GM23338 (cell line): ENCODE data around the gene BAG3. TPM values are rescaled to one million over a fixed set of nuclear protein-coding genes. Genes with fewer than 3 reads are reported as not detected.

ENCODE experiments used
- ATAC-seq: fragments of 200-7000 bp; cut with Tn5 transposase; 3 replicates; pipeline ENCODE4 v1.9.1; 2020
- DNase-seq: peaks from one replicate; pipeline ENCODE4 v3.0.0-alpha.2; 2015; ENCODE audit warnings: low spot score
- H2AFZ ChIP-seq: fragments of 200-600 bp; sonication (generic); 2 replicates; pipeline ENCODE4 v1.8.0; 2016; ENCODE audit warnings: antibody characterized with exemption, mild to moderate bottlenecking, moderate library complexity
- H3F3A ChIP-seq: fragments of 200-600 bp; sonication (generic); replicated peaks from 2 replicates; pipeline ENCODE4 v1.8.0; 2017; ENCODE audit warnings: antibody characterized with exemption, mixed run types, low read depth
- H3K27ac ChIP-seq: fragments of 200-600 bp; sonication (generic); 2 replicates; pipeline ENCODE4 v1.6.1; 2016; ENCODE audit warnings: low read depth
- H3K27me3 ChIP-seq: fragments of 200-600 bp; sonication (generic); 2 replicates; pipeline ENCODE4 v1.8.0; 2016; ENCODE audit warnings: mild to moderate bottlenecking, mixed run types, moderate library complexity; ENCODE audit not compliant: insufficient read depth
- H3K36me3 ChIP-seq: fragments of 200-600 bp; sonication (generic); 2 replicates; pipeline ENCODE4 v1.8.0; 2016; ENCODE audit warnings: mild to moderate bottlenecking; ENCODE audit not compliant: insufficient read depth
- H3K4me1 ChIP-seq: fragments of 200-600 bp; sonication (generic); 2 replicates; pipeline ENCODE4 v1.8.0; 2016; ENCODE audit warnings: mild to moderate bottlenecking, moderate library complexity; ENCODE audit not compliant: insufficient read depth
- H3K4me2 ChIP-seq: fragments of 200-600 bp; sonication (generic); 2 replicates; pipeline ENCODE4 v1.7.1; 2017; ENCODE audit warnings: mixed run types
- H3K4me3 ChIP-seq: fragments of 200-600 bp; sonication (generic); 2 replicates; pipeline ENCODE4 v1.6.1; 2016; ENCODE audit warnings: mixed run types
- H3K79me2 ChIP-seq: fragments of 200-600 bp; sonication (generic); replicated peaks from 2 replicates; pipeline ENCODE4 v1.8.0; 2017; ENCODE audit warnings: mild to moderate bottlenecking; ENCODE audit not compliant: insufficient read depth
- H3K9me2 ChIP-seq: fragments of 200-600 bp; sonication (generic); 2 replicates; pipeline ENCODE4 v1.8.0; 2017; ENCODE audit not compliant: insufficient read depth
- H4K20me1 ChIP-seq: fragments of 200-600 bp; sonication (generic); replicated peaks from 2 replicates; pipeline ENCODE4 v1.8.0; 2017; ENCODE audit warnings: mild to moderate bottlenecking; ENCODE audit not compliant: insufficient read depth
- H3K27ac Mint-ChIP-seq: 2 replicates; pipeline ENCODE4 v1.8.0; 2020; ENCODE audit warnings: inconsistent platforms, mild to moderate bottlenecking, moderate library complexity, mixed read lengths
- H3K27me3 Mint-ChIP-seq: 3 replicates; pipeline ENCODE4 v1.8.0; 2022; ENCODE audit warnings: low read depth, mild to moderate bottlenecking, moderate library complexity, mixed read lengths, inconsistent platforms; ENCODE audit not compliant: insufficient read depth, poor library complexity
- H3K36me3 Mint-ChIP-seq: 3 replicates; pipeline ENCODE4 v1.8.0; 2021; ENCODE audit warnings: low read depth, mild to moderate bottlenecking, inconsistent platforms, moderate library complexity, mixed read lengths
- H3K4me1 Mint-ChIP-seq: 3 replicates; pipeline ENCODE4 v1.8.0; 2020; ENCODE audit warnings: mild to moderate bottlenecking, inconsistent platforms, mixed read lengths
- H3K4me3 Mint-ChIP-seq: 3 replicates; pipeline ENCODE4 v1.8.0; 2021; ENCODE audit warnings: moderate library complexity, mild to moderate bottlenecking, inconsistent platforms, mixed read lengths
- H3K9me3 Mint-ChIP-seq: 3 replicates; pipeline ENCODE4 v1.8.0; 2020; ENCODE audit warnings: moderate library complexity, mild to moderate bottlenecking, inconsistent platforms, mixed read lengths
- CREB1 ChIP-seq: fragments of 250-450 bp; sonication (Bioruptor Pico); IDR thresholded peaks from 2 replicates; pipeline ENCODE4 v1.5.0; 2020; ENCODE audit warnings: low read depth, mild to moderate bottlenecking, moderate library complexity
- EZH2 ChIP-seq: fragments of 200-600 bp; sonication (generic); IDR thresholded peaks from one replicate; pipeline ENCODE4 v1.8.0; 2017; ENCODE audit warnings: antibody characterized with exemption, mild to moderate bottlenecking, low read depth; ENCODE audit not compliant: unreplicated experiment
- EZH2phosphoT487 ChIP-seq: fragments of 200-600 bp; sonication (generic); IDR thresholded peaks from one replicate; pipeline ENCODE4 v1.8.1; 2018; ENCODE audit warnings: antibody characterized with exemption; ENCODE audit not compliant: unreplicated experiment
- JUNB ChIP-seq: IDR thresholded peaks from one replicate; pipeline ENCODE4 v1.6.1; 2016; ENCODE audit warnings: antibody characterized with exemption; ENCODE audit not compliant: unreplicated experiment
- NANOG ChIP-seq: IDR thresholded peaks from 2 replicates; pipeline ENCODE4 v1.6.1; 2016; ENCODE audit warnings: antibody characterized with exemption, borderline replicate concordance
- POLR2AphosphoS5 ChIP-seq: IDR thresholded peaks from 2 replicates; pipeline ENCODE4 v1.6.1; 2016; ENCODE audit warnings: antibody characterized with exemption, low read depth
- ZNF114 ChIP-seq: fragments of 250-450 bp; sonication (Bioruptor Pico); IDR thresholded peaks from 2 replicates; pipeline ENCODE4 v1.5.0; 2020; ENCODE audit warnings: mild to moderate bottlenecking, moderate library complexity
- ZNF331 ChIP-seq: fragments of 250-450 bp; sonication (Bioruptor Pico); IDR thresholded peaks from 2 replicates; pipeline ENCODE4 v1.5.0; 2020; ENCODE audit warnings: low read depth, mild to moderate bottlenecking, moderate library complexity
- polyA plus RNA-seq: library from polyadenylated mRNA; unstranded; fragments of >200 nt; fragmentation: Nextera tagmentation; extraction: Ambion mirVana; gene quantifications from 2 replicates; pipeline ENCODE4 v1.2.1, GENCODE V29; 2016
- total RNA-seq: library from RNA; depleted of rRNA; stranded (reverse); fragments of >200 nt; shearing (Covaris generic); gene quantifications from 2 replicates; pipeline ENCODE4 v1.2.3, GENCODE V29; 2014
- TF ChIP-seq, protein P1 (sequence below), 2 experiments: fragments of 200-600 bp in 1 of 2; sonication (generic) in 1 of 2; conservative IDR thresholded peaks; 2 replicates each; pipeline versions ENCODE4 v1.5.1 to v1.6.1; 2016 to 2017; ENCODE audit warnings: antibody characterized with exemption in 2 of 2, low read depth in 2 of 2, mild to moderate bottlenecking in 2 of 2, moderate library complexity in 1 of 2
- TF ChIP-seq, protein P2 (sequence below): IDR thresholded peaks from 2 replicates; pipeline ENCODE4 v1.6.1; 2016; ENCODE audit warnings: antibody characterized with exemption
- TF ChIP-seq, protein P3 (sequence below): IDR thresholded peaks from one replicate; pipeline ENCODE4 v1.6.1; 2018; ENCODE audit warnings: antibody characterized with exemption; ENCODE audit not compliant: unreplicated experiment
- TF ChIP-seq, protein P4 (sequence below): fragments of 250-450 bp; sonication (Bioruptor Pico); IDR thresholded peaks from 2 replicates; pipeline ENCODE4 v1.5.0; 2020; ENCODE audit warnings: mild to moderate bottlenecking, moderate library complexity

The BAG3 gene
- total and polyA plus RNA-seq, 2 experiments from 2014 or later = 8.2 to 8.4 TPM

DNA sequence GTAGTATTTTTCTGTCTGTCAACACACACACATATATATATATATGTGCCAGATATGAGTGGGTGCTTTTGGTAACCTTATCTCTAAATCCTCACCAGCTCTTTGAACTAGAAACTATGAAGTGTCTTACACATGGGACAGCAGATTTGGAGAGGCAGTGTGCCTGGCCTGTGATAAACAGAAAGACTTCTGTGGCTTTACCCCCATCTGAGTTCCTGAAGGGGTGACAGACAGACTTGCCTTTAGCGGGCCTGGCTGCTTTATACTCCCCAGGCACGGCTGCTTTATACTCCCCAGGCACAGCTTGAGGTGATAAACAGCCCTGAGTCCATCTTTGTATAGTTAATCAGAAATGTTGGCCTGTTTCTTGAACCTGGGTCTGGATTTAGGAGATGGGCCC is 5.6 kb downstream of the BAG3 start:
- Mint-ChIP-seq H3K27me3 (no peaks in the 10 kb centered on the region), H3K4me3 (no peak overlapping the region), H3K9me3 (no peaks in the 10 kb centered on the region), H3K36me3 (peaks cover 15% of the 10 kb centered on the region; the same call in 2 of the 3 replicates), H3K4me1 (peaks cover 43% of the 10 kb centered on the region), H3K27ac (no peak overlapping the region)
- peaks cover 5% of the 10 kb centered on the region; the same call in 1 of the 2 replicates for H4K20me1 ChIP-seq
- no peak overlapping the region for H3K27ac ChIP-seq
- TF ChIP-seq, protein P1, sequence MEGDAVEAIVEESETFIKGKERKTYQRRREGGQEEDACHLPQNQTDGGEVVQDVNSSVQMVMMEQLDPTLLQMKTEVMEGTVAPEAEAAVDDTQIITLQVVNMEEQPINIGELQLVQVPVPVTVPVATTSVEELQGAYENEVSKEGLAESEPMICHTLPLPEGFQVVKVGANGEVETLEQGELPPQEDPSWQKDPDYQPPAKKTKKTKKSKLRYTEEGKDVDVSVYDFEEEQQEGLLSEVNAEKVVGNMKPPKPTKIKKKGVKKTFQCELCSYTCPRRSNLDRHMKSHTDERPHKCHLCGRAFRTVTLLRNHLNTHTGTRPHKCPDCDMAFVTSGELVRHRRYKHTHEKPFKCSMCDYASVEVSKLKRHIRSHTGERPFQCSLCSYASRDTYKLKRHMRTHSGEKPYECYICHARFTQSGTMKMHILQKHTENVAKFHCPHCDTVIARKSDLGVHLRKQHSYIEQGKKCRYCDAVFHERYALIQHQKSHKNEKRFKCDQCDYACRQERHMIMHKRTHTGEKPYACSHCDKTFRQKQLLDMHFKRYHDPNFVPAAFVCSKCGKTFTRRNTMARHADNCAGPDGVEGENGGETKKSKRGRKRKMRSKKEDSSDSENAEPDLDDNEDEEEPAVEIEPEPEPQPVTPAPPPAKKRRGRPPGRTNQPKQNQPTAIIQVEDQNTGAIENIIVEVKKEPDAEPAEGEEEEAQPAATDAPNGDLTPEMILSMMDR (conservative IDR thresholded peaks at IDR 0.05; ENCODE audit: low read depth in 2 of 2) = no peak
- TF ChIP-seq, protein P2, sequence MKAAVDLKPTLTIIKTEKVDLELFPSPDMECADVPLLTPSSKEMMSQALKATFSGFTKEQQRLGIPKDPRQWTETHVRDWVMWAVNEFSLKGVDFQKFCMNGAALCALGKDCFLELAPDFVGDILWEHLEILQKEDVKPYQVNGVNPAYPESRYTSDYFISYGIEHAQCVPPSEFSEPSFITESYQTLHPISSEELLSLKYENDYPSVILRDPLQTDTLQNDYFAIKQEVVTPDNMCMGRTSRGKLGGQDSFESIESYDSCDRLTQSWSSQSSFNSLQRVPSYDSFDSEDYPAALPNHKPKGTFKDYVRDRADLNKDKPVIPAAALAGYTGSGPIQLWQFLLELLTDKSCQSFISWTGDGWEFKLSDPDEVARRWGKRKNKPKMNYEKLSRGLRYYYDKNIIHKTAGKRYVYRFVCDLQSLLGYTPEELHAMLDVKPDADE = no peak
- TF ChIP-seq CREB1 (CRISPR knock-in tag) = no peak
- no peak for TF ChIP-seq EZH2phosphoT487
- TF ChIP-seq NANOG = no peak
- TF ChIP-seq, protein P3, sequence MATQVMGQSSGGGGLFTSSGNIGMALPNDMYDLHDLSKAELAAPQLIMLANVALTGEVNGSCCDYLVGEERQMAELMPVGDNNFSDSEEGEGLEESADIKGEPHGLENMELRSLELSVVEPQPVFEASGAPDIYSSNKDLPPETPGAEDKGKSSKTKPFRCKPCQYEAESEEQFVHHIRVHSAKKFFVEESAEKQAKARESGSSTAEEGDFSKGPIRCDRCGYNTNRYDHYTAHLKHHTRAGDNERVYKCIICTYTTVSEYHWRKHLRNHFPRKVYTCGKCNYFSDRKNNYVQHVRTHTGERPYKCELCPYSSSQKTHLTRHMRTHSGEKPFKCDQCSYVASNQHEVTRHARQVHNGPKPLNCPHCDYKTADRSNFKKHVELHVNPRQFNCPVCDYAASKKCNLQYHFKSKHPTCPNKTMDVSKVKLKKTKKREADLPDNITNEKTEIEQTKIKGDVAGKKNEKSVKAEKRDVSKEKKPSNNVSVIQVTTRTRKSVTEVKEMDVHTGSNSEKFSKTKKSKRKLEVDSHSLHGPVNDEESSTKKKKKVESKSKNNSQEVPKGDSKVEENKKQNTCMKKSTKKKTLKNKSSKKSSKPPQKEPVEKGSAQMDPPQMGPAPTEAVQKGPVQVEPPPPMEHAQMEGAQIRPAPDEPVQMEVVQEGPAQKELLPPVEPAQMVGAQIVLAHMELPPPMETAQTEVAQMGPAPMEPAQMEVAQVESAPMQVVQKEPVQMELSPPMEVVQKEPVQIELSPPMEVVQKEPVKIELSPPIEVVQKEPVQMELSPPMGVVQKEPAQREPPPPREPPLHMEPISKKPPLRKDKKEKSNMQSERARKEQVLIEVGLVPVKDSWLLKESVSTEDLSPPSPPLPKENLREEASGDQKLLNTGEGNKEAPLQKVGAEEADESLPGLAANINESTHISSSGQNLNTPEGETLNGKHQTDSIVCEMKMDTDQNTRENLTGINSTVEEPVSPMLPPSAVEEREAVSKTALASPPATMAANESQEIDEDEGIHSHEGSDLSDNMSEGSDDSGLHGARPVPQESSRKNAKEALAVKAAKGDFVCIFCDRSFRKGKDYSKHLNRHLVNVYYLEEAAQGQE = no peak
- TF ChIP-seq, protein P4, sequence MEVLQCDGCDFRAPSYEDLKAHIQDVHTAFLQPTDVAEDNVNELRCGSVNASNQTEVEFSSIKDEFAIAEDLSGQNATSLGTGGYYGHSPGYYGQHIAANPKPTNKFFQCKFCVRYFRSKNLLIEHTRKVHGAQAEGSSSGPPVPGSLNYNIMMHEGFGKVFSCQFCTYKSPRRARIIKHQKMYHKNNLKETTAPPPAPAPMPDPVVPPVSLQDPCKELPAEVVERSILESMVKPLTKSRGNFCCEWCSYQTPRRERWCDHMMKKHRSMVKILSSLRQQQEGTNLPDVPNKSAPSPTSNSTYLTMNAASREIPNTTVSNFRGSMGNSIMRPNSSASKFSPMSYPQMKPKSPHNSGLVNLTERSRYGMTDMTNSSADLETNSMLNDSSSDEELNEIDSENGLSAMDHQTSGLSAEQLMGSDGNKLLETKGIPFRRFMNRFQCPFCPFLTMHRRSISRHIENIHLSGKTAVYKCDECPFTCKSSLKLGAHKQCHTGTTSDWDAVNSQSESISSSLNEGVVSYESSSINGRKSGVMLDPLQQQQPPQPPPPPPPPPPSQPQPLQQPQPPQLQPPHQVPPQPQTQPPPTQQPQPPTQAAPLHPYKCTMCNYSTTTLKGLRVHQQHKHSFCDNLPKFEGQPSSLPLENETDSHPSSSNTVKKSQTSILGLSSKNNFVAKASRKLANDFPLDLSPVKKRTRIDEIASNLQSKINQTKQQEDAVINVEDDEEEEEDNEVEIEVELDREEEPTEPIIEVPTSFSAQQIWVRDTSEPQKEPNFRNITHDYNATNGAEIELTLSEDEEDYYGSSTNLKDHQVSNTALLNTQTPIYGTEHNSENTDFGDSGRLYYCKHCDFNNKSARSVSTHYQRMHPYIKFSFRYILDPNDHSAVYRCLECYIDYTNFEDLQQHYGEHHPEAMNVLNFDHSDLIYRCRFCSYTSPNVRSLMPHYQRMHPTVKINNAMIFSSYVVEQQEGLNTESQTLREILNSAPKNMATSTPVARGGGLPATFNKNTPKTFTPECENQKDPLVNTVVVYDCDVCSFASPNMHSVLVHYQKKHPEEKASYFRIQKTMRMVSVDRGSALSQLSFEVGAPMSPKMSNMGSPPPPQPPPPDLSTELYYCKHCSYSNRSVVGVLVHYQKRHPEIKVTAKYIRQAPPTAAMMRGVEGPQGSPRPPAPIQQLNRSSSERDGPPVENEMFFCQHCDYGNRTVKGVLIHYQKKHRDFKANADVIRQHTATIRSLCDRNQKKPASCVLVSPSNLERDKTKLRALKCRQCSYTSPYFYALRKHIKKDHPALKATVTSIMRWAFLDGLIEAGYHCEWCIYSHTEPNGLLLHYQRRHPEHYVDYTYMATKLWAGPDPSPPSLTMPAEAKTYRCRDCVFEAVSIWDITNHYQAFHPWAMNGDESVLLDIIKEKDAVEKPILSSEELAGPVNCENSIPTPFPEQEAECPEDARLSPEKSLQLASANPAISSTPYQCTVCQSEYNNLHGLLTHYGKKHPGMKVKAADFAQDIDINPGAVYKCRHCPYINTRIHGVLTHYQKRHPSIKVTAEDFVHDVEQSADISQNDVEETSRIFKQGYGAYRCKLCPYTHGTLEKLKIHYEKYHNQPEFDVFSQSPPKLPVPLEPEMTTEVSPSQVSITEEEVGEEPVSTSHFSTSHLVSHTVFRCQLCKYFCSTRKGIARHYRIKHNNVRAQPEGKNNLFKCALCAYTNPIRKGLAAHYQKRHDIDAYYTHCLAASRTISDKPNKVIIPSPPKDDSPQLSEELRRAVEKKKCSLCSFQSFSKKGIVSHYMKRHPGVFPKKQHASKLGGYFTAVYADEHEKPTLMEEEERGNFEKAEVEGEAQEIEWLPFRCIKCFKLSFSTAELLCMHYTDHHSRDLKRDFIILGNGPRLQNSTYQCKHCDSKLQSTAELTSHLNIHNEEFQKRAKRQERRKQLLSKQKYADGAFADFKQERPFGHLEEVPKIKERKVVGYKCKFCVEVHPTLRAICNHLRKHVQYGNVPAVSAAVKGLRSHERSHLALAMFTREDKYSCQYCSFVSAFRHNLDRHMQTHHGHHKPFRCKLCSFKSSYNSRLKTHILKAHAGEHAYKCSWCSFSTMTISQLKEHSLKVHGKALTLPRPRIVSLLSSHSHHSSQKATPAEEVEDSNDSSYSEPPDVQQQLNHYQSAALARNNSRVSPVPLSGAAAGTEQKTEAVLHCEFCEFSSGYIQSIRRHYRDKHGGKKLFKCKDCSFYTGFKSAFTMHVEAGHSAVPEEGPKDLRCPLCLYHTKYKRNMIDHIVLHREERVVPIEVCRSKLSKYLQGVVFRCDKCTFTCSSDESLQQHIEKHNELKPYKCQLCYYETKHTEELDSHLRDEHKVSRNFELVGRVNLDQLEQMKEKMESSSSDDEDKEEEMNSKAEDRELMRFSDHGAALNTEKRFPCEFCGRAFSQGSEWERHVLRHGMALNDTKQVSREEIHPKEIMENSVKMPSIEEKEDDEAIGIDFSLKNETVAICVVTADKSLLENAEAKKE = no peak
- no peak for TF ChIP-seq ZNF331
- no peak for TF ChIP-seq POLR2AphosphoS5
- no peak for TF ChIP-seq JUNB
- TF ChIP-seq ZNF114 (CRISPR knock-in tag) = no peak
- no peak for TF ChIP-seq EZH2
- H3K4me1 ChIP-seq = peaks cover 32% of the 10 kb centered on the region
- H3K9me2 ChIP-seq = no peaks in the 10 kb centered on the region
- DNase-seq (no peak), ATAC-seq (no peak)
- H3K79me2 ChIP-seq = peaks cover 49% of the 10 kb centered on the region
- no peaks in the 10 kb centered on the region for H3F3A ChIP-seq
- H3K4me3 ChIP-seq = no peak overlapping the region
- H3K27me3 ChIP-seq = peaks cover 4% of the 10 kb centered on the region
- H2AFZ ChIP-seq = no peak overlapping the region
- no peaks in the 10 kb centered on the region for H3K36me3 ChIP-seq
- H3K4me2 ChIP-seq = no peak overlapping the region
